LNCaP clone FGC (cell line): ENCODE measurements around the gene CAMKK1.

Source experiments
- DNase-seq: peaks from one replicate; pipeline ENCODE4 v3.0.0-alpha.2; 2011; ENCODE audit warnings: low read depth
- H3K4me3 ChIP-seq: 2 replicates; pipeline ENCODE4 v1.5.1; 2011; ENCODE audit warnings: mild to moderate bottlenecking, low read depth, low read length, control low read depth
- TF ChIP-seq, protein P1 (sequence below): IDR thresholded peaks from 2 replicates; pipeline ENCODE4 v1.5.1; 2012; ENCODE audit warnings: mild to moderate bottlenecking; ENCODE audit not compliant: control insufficient read depth, insufficient read depth; ENCODE audit errors: extremely low read depth

Gene CAMKK1

DNA sequence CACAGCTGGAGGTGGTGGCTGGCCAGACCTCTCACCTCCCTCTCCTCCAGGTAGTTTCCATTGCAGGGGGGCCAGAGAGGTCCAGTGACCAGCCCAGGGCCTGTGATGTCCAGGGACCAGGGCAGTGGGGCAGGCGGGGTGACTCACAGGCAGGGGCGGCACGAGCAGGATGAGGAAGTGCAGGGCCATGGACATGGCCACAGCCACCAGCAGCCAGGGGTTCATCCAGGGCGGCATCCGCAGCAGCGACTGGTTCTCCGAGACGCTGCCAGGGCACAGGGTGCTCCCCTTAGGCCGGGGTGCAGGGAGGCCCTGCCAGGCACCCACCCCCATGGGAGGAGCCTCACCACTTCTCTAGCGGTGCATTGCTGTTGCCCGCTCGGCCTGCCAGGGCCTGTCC, 36.3 kb upstream of the CAMKK1 start:
- no peak for DNase-seq
- H3K4me3 ChIP-seq, result no peak overlapping the region
- TF ChIP-seq, protein P1, sequence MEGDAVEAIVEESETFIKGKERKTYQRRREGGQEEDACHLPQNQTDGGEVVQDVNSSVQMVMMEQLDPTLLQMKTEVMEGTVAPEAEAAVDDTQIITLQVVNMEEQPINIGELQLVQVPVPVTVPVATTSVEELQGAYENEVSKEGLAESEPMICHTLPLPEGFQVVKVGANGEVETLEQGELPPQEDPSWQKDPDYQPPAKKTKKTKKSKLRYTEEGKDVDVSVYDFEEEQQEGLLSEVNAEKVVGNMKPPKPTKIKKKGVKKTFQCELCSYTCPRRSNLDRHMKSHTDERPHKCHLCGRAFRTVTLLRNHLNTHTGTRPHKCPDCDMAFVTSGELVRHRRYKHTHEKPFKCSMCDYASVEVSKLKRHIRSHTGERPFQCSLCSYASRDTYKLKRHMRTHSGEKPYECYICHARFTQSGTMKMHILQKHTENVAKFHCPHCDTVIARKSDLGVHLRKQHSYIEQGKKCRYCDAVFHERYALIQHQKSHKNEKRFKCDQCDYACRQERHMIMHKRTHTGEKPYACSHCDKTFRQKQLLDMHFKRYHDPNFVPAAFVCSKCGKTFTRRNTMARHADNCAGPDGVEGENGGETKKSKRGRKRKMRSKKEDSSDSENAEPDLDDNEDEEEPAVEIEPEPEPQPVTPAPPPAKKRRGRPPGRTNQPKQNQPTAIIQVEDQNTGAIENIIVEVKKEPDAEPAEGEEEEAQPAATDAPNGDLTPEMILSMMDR, result no peak

GRCh38 chr17:3928406-3928805, 35.6 kb upstream of the CAMKK1 start:
- TF ChIP-seq, protein P1, result no peak
- H3K4me3 ChIP-seq, result no peak overlapping the region
- no peak for DNase-seq

GRCh38 chr17:3927628-3928340, 34.9 kb upstream of the CAMKK1 start:
- no peak for DNase-seq
- TF ChIP-seq, protein P1, result no peak
- no peak overlapping the region for H3K4me3 ChIP-seq

DNA sequence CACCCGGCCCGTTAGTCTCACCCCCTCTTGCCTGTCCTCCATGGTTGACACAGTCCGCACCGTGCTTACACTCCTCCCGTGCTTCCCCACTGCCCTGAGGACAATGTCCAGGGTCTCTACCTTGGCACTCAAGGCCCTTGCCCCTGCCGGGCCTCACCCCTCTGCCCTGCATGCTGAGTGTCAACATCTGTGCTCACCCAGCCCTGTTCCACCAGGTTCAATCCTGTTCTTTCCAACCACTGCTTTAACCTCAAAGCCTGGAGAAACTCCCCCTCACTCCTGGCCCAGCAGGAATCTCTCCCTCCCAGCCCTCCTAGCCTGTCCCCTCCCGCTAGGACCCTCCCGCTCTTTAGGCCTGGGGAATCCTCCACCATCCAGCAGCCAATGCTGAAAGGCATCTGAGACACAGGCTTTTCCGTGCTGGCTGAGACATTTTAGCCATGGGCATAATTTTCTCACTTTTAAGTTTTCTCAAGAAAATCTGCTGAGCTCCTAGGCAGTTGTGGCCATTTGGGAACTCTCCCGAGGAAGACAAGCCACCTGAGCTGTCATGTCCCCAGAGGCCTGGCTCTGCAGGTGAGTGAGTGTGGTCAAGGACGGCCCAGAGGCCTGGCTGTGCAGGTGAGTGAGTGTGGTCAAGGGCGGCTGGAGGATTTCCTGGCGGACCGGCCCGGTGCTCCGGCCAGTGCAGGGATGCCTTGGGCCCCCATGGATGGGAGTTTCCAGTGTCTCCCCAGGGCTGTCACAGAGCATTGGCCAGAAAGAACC, 34.2 kb upstream of the CAMKK1 start:
- no peak for DNase-seq
- H3K4me3 ChIP-seq, result no peak overlapping the region
- TF ChIP-seq, protein P1, result no peak

DNA sequence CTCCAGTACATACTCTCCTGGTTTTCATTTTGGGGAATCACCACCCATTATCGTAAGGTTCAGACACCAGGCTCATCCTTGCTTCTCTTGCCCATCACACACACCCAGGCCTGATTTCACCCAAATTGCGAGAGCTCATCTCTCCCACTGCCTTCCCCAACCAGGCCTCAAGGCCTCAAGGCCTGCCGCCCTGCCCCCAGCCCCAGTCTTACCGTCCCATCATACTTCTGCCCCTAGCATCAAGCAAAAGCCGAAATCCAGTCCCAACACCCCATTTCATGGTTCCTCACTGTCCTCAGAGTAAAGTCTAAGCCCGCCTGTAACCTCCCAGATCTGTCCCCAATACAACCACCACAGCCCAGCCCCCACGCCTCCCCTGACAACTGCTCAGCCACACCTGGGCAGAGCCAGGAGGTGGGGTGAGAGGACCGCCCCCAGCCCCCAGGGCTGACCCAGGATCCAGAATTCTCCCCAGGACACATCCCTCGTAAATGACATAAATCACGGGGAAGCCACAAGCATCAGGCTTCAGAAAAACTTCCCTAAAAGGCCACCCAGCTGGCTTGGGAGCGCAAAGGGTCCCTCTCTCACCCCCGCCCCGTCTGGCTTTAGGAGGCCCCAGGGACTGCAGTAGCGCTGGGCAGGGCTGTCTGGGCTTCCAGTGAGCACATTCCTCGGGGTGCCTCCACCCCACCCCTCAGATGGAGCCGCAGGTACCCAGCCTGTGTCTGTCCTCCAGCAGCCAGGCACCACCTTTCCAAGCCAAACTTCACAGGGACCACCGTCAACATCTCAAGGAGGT, 33.0 kb upstream of the CAMKK1 start:
- TF ChIP-seq, protein P1, result no peak
- no peak for DNase-seq
- no peak overlapping the region for H3K4me3 ChIP-seq

DNA sequence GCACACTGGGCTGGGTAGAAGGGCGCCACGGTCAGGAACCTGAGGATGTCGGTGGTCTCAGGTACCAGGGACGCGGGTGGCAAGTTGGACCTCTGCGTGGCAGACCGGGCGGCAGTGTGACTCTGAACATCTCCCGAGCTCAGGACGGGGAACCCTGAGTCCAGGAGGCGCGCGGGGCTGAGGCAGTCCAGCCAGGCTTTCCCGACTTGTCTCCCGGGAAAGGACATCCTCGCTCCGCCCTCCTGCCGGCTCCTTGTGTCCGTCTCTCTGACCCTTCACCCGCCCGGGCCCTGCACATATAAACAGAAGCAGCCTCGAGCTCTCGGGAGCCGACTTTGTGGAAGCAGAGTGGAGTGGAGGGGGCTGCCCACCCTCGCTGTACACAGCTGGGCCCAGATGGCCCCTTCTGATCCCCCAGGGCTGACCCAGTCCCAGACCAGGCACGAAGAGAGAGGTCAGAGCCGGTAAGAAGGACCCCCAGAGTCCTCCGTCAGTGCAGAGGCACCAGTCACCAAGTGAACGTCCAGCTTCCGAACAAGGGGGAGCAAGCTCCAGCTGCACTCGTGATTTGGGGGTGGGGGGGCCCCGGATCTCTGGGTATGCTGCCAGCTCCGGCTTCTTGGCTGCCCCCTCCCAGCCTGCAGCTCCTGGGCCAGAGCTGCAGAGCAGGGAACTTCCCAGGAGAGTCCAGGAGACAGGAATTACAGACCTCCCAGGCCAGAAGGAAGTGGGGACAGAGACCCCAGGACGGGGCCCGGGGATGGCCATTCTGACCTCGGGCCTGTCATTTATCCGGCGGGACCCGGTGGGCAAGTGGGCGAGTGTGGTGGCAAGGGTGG, 31.9 kb upstream of the CAMKK1 start:
- DNase-seq, result no peak
- H3K4me3 ChIP-seq, result no peak overlapping the region
- TF ChIP-seq, protein P1, result no peak
